NCI-H2227 (cell line): Measurements from ENCODE around the gene ADGRG4.
"Not testable (repeated sequence)": the region's sequence is repeated elsewhere in the genome, so short reads cannot be mapped to it uniquely, and the experiment has no call there.

ENCODE experiments used
- DNase-seq: peaks from one replicate; lab custom pipeline; 2025; ENCODE audit not compliant: unreplicated experiment; lab: John Stamatoyannopoulos, UW

ADGRG4 gene, protein sequence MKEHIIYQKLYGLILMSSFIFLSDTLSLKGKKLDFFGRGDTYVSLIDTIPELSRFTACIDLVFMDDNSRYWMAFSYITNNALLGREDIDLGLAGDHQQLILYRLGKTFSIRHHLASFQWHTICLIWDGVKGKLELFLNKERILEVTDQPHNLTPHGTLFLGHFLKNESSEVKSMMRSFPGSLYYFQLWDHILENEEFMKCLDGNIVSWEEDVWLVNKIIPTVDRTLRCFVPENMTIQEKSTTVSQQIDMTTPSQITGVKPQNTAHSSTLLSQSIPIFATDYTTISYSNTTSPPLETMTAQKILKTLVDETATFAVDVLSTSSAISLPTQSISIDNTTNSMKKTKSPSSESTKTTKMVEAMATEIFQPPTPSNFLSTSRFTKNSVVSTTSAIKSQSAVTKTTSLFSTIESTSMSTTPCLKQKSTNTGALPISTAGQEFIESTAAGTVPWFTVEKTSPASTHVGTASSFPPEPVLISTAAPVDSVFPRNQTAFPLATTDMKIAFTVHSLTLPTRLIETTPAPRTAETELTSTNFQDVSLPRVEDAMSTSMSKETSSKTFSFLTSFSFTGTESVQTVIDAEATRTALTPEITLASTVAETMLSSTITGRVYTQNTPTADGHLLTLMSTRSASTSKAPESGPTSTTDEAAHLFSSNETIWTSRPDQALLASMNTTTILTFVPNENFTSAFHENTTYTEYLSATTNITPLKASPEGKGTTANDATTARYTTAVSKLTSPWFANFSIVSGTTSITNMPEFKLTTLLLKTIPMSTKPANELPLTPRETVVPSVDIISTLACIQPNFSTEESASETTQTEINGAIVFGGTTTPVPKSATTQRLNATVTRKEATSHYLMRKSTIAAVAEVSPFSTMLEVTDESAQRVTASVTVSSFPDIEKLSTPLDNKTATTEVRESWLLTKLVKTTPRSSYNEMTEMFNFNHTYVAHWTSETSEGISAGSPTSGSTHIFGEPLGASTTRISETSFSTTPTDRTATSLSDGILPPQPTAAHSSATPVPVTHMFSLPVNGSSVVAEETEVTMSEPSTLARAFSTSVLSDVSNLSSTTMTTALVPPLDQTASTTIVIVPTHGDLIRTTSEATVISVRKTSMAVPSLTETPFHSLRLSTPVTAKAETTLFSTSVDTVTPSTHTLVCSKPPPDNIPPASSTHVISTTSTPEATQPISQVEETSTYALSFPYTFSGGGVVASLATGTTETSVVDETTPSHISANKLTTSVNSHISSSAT (N-terminal part only)

DNA sequence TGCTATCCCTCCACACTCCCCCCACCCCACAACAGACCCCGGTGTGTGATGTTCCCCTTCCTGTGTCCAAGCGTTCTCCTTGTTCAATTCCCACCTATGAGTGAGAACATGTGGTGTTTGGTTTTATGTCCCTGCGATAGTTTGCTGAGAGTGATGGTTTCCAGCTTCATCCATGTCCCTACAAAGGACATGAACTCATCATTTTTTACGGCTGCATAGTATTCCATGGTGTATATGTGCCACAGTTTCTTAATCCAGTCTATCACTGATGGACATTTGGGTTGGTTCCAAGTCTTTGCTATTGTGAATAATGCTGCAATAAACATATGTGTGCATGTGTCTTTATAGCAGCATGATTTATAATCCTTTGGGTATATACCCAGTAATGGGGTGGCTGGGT lies at the start of gene ADGRG4:
TSS of gene ADGRG4 (plus strand) at position 243 of the 400 bp plus-strand sequence. CDS start 7,815 bp downstream, outside the sequence.
- DNase-seq = not testable (repeated sequence)

DNA sequence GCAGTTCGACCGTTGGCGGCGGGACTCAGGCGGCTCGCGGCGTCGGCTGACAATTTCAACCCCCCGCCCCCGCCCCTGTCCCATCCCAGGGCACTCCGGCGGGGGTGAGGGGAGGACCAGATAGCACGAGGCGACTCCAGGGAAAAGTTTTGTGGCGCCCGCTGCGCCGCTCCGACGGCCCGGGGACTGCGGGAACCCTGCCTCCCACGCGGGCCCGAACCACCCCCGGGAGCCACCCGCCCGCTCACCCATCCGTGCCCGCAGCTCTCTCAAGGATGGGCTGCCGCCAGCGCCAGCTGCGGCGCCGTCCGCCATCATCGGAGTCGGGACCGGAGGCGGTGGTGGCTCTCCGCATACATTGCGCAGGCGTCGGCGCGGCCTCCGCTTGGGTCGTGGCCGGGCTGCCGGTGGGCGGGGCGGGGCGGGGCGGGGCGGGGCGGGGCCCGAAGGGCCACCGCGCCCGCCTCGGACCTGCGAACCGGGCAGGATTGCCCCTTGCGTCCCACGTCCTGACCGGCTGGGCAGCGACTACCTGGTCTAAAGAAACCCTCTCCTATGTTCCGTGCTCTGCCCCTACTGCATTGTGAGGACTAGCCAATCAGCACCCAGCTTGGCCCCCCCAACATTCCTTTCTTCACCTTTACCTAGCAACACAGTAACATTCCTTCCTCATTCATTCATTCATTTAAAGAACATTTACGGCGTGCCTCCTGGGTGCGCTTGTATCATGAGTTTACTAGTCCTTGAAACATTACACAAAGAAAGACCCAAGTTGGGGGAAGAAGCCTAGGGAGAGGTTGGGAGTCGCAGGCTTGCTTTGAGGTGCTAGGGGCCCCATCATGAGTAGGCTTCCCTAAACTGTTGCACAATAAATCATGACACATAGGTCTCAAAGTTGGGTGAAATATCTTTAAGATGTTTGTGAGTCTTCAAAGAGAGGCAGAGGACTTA lies 49.4 kb upstream of the ADGRG4 start, which contains the start of gene MAP7D3:
TSS of gene MAP7D3 (minus strand) at position 360 of the 951 bp plus-strand sequence. CDS start at position 318, 42 bp downstream.
- peak; percentile 85 for DNase-seq

DNA sequence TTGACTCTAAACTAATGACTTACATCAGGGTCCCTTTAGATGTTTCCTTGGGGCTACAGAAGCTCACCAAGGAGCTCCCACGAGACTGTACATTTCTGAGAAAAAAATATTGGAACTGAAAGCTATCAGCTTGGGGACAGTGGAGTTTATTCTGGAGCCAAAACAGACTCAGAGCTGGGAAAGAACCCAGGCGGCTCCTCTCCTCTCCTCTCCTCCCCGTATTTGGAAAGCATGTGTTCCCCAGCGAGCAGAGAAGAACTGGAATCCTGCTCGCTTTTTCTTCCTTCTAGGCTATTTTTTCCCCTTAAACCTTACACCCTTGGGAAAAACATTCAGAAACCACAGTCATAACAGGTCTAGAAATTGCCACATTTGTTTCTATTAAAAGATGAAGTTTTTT lies 45.2 kb upstream of the ADGRG4 start:
- no peak for DNase-seq

DNA sequence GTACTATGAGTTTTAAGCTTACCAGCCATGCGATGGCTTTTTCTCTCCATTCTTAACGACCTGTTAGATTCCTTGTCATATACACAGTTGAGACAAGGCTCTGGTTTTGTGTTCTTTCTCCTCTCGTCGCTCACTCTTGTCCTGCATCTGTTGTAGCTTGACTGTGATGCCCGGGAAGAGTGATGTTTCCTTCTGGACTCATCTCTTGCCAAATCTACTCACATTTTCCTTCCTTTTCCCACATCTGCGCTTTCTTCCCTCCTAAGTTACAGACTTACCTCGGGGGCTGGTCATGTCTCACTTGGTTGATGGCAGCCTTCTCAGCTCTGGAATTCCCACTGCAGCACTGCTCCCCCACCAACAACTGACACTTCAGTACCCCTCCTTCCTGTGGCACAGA lies 44.7 kb upstream of the ADGRG4 start:
- DNase-seq = no peak

DNA sequence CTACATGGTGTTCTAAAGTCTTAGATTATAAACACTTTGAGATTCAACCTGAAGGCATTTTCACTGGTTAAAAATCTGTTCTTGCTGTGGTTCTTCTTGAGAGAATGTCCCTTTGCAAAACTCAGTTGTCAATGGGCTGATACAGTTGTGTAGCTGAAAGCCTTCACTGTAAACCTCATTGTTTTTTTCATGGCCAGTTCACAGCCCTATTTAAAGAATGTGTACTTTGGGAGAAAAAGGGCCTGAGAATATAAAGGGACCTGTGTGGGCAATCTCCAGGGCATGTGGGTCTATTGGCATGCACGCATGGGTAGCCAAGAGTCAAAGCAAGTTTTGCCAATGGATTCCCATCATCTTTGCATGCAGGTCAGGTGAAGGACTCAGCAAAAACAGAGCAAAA lies 41.8 kb upstream of the ADGRG4 start:
- no peak for DNase-seq

DNA sequence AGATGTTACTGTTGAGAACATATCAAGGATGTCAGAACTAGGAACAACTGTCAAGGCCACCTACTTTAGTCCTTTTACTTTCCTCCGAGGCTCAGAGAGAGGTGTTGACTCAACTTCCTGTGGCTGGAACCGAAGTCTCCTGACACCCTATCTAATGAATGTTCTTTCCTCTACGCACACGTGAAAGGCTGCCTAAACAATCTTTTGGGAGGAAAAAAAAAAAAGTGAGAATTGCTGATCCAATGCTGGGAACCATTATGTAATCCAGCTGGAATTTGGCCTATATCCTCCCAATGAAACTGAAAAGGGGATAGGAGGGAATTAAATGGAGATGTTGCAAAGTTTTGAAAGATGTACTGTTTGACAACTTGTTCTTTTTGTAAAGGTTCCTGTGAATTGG lies 41.2 kb upstream of the ADGRG4 start:
- no peak for DNase-seq

DNA sequence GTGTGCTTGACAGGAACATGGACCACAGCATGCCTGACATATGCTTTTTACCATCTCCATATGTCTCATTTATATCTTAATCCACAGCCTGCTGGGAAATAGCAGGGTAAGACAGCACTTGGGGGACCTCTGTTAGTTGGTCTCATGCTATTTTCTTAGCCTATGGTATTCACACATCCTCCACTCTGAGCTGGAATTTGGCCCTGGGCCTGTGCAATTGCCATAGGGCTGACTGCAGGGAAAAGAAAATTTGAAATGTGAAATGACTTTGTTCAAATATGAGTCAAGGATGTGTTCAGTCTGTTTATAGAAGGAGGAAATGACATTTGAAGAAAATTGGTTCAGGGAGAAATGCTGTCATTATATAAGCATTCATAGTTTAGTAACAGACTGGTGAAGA lies 40.0 kb upstream of the ADGRG4 start:
- peak; percentile 5 for DNase-seq

DNA sequence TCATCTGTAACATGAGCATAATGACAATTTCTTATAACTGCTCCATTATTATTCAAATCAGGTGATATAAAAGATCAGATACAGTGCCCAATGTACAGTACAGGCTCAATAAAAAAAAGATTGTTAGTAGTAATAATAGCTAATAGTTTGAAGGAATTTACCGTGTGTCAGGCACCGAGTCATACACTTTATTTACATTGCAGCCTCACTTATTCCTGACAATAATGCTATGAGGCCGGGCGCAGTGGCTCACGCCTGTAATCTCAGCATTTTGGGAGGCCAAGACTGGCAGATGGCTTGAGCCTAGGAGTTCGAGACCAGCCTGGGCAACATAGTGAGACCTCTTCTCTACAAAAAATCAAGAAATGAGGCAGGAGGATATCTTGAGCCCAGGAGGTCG lies 39.4 kb upstream of the ADGRG4 start:
- DNase-seq = no peak

DNA sequence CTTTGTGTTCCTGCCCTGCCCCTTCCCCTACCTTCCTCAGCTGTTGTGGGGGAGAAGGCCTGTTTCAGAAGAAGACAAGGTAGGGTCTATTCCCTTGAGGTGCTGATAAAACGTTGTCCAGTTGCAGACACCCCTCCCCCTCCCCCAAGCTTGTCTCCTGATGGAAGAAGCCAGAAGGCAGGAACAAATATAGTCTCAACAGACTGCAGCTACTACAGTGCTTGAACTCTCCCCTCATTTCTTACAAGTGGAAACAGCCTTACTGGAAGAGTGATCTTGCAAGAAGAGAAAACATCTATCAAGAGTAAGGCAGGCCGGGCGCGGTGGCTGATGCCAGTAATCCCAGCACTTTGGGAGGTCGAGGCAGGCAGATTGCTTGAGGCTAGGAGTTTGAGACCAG lies 38.5 kb upstream of the ADGRG4 start:
- no peak for DNase-seq

DNA sequence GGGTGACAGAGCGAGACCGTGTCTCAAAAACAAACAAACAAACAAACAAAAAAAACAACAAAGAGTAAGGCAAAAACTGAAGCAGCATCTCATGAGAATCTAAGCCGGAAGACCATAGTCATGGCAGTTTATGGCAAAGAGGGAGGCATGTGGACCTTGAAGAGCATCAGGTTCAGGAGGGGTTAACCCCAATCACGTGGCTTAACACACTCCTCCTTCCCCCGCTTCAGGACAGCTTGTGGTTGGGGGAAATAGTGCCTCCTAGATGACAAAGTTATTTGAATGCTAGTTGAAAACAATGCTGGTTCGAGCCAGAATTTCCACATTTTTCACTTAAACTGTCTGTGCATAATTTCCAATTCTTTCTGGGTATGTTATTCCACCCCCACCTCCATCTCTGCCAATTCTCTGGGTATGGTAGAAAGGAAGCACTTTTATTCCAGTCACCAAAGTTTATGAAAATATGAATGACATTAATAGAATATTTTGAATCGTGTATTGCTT lies 37.9 kb upstream of the ADGRG4 start:
- DNase-seq = no peak

DNA sequence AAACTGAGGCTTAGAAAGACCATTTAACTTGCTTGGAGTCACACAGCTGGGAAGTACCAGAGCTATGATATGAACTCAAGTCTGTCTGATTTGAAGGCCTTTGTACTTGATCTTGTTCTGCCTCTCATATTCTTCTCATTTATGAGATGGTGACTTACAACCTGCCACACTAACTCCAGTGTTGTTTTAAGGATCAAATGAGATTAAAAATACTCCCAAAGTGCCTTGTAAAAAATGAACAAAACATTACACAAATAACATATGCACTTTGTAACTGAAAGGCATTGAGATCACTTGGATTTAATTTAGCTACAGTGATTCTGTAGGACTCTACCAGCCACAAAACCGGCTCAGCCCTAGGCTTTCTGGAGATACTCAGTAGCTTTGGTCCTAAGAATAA lies 33.9 kb upstream of the ADGRG4 start:
- DNase-seq = no peak

DNA sequence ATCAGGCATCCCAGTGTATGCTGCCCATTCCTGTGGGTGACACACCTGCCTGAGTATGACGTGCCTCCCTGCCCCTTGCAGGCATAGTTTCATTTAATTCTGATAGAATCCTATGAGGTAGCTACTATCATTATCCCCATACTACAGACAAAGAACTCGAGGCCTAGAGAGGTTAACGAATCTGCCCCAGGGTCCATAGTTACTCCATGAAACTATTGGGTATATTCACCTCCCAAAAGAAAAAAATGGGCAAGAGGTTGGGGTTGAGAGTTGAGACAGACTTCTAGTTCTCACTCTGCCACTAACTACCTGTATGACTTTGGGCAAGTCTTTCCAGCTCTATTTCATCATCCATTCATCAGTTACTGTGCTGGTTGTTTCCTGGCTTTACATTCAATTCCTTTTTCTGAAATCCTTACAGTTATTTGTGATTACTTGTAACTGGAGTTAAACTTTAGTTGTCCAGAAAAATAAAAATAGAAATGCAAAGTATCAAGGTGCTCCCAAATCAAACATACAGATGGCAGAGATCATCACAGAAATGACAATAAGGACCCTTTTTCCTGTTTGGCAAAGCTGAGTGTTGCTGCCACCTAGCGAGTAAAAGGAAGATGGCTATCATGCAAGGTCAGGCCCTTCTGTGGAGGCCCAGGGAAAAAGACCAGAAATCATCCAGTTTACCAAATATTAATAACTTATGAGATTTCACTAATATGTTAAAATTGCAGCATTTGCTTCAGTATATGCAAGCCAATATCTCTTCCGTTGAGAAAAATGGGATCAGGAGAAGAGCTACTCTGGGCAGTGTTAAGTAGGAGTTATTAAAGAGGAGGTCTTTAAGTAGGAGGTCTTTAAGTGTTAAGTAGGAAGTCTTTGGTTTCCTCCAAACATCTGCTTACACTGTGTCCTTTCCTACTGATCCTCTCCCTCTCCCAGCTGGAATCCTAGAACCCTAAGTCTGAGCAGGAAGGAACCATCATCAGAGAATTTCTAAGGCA lies 32.4 kb upstream of the ADGRG4 start:
- DNase-seq = peak; percentile 76

DNA sequence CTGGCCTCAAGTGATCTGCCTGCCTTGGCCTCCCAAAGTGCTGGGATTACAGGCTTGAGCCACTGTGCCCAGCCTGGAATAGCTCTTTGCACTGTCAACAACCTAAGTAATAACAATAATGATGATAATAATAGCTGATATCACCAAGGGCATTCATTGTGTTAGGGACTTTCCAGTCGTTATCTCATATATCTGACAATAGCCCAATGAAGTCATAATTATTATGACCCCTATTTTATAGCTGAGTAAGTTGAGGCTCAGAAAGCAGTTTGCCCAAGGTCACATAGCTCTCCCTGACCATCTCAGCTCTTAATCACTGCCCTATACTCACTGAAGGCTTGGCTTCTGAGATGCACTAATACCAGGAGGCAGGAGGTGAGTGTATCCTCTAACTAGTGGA lies 30.8 kb upstream of the ADGRG4 start:
- no peak for DNase-seq

DNA sequence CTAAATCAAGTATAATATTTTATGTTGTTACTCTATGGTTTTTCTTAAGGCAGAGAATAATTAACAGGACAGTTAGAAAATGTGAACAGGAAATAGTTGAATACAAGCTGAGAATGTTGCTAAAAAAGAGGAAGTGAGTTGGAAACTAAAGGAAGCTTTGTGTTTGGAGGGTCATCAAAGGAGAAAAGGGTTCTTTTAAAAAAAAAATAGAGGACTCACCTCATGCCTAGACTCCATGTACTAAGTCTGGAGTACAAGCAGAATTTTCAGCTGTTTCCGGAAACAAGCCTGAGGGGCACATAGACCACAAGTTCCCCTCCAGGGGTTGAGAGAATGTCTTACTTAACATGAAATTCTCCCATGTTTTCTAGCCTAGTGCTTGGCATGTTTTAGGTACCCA lies 29.5 kb upstream of the ADGRG4 start:
- DNase-seq = no peak

DNA sequence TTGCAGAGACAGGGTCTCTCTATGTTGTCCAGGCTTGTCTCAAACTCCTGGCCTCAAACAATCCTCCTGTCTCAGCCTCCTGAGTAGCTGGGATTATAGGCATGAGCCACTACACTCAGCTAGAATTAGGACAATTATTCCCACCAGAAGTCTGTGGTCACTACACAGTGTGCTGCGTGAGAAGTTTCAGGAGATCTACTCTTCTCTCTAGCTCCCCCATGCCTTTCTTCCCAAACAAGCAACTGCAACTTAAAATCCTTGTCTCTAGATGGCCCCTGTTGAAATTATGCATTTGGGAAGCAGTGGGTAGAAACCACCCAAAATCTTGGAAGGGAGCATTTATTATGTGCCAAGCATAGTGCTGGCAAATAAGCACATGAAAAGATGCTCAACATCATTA lies 28.4 kb upstream of the ADGRG4 start:
- DNase-seq = no peak

DNA sequence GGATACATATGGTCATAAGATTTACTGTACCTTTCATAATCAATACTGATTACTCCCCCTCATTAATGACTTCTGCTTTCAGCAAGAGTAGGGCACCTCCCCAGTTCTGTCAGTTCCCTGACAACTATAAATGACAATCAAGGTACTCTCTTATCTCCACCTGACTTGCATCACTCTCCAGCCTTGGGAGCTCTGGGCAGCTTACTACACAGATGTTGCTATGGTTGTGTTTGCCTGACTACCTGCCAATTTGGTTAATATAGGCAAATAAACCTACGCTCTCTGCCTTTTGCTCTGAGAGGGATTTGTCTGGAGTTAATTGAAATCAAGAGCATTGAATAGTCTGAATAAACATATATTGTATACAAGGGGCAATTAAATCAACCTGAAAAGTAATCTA lies 26.8 kb upstream of the ADGRG4 start:
- no peak for DNase-seq

DNA sequence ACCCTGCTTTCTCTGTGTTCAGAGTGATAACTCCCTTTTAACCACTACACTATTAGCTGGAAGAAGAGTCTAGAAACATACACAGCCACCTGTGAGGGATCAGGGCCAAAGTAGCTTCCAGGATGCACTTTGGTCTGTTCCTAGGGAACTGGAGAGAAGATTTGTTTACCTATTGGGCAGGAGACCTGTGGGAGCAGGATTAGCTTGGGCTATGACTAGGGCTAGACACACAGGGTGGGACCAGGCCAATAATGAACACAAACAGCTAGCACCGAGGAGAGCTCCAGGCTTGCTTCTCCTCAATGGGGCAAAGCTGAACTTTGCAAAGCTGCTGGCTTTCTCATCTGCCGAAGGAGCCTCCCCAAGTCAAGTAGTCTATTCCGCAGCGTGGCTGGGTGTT lies 25.2 kb upstream of the ADGRG4 start:
- no peak for DNase-seq

DNA sequence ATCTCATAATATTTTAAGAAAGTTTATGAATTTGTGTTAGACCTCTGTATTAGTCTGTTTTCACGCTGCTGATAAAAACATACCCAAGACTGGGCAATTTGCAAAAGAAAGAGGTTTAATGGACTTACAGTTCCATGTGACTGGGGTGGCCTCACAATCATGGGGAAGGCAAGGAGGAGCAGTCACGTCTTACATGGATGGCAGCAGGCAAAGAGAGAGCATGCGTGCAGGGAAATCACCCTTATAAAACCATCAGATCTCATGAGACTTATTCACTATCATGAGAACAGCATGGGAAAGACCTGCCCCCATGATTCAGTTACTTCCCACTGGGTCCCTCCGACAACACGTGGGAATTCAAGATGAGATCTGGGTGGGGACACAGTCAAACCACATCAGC lies 14.4 kb upstream of the ADGRG4 start:
- not testable (repeated sequence) for DNase-seq

DNA sequence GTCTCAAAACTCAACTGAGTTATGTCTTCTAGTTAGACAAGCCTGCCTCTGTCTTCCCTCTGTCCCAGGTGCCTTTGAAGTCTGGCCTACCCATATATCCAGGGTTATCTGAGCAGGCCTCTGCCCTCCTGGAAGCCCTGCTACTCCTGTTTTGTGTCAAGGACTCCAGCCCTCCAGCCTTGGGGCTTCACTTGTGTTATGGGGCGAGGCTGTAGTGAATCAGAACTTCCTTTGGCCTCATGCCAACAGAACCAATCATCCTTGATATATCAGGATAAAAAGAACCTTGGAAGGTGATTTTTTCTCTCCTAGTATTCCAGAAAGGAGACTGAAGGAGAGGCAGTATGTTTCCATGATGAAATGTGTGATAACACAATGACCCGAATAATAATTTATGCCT lies 8.9 kb upstream of the ADGRG4 start:
- no peak for DNase-seq
